T-helper 2 cell treated with Interferon-gamma antibody and Interleukin-4, amounts not matched to agents 5 μg/mL and 100 μg/mL, for 36 hours (primary cell): Measurements from ENCODE around the gene MRPL42.
"Not testable (repeated sequence)": the region's sequence is repeated elsewhere in the genome, so short reads cannot be mapped to it uniquely, and the experiment has no call there.

Source experiments
- DNase-seq: peaks from one replicate; pipeline ENCODE4 v3.0.0; 2021; ENCODE audit warnings: low spot score
- H3K27ac Mint-ChIP-seq: one replicate; pipeline ENCODE4 v1.8.0; 2021; ENCODE audit warnings: mild to moderate bottlenecking, mixed read lengths
- H3K27me3 Mint-ChIP-seq: one replicate; pipeline ENCODE4 v1.8.0; 2021; ENCODE audit warnings: low read depth, mixed read lengths
- H3K36me3 Mint-ChIP-seq: one replicate; pipeline ENCODE4 v1.8.0; 2021; ENCODE audit warnings: low read depth, mixed read lengths
- H3K4me1 Mint-ChIP-seq: one replicate; pipeline ENCODE4 v1.8.0; 2021; ENCODE audit warnings: low read depth, mixed read lengths
- H3K4me3 Mint-ChIP-seq: one replicate; pipeline ENCODE4 v1.8.0; 2022; ENCODE audit warnings: mild to moderate bottlenecking, moderate library complexity, mixed read lengths
- H3K9me3 Mint-ChIP-seq: one replicate; pipeline ENCODE4 v1.8.0; 2021; ENCODE audit warnings: mixed read lengths

MRPL42 gene

GRCh38 chr12:93467351-93468007, at the start of gene MRPL42:
TSS of gene MRPL42 (plus strand) at chr12:93467514. CDS start at chr12:93469286, 1,772 bp downstream.
- no peaks in the 10 kb centered on the region for H3K9me3 Mint-ChIP-seq
- H3K36me3 Mint-ChIP-seq, result peaks cover 15% of the 10 kb centered on the region
- DNase-seq, result peak; percentile 90
- peak within 1 kb of the TSS; percentile 84 for H3K27ac Mint-ChIP-seq
- peaks cover 23% of the 10 kb centered on the region for H3K4me1 Mint-ChIP-seq
- no peaks in the 10 kb centered on the region for H3K27me3 Mint-ChIP-seq
- H3K4me3 Mint-ChIP-seq, result peak within 1 kb of the TSS; percentile 98

DNA sequence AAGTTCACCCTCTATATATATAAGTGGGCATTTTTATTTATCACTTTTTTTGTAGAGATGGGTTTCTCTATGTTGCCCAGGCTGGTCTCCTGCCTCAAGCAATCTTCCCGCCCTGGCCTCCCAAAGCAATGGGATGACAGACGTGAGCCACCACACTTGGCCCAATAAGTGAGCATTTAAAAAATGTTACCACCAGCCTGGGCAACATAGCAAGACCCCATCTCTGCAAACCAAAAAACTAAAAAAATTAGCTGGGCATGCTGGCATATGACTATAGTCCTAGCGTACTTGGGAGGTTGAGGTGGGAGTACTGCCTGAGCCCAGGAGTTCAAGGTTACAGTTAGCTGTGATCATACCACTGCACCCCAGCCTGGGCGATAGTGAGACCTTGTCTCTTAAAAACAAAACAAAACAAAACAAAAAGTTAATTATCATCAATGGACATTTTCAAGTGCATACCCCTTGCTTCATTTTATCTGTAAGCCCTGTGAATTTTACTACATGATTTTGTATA, 49.3 kb upstream of the MRPL42 start:
- H3K36me3 Mint-ChIP-seq, result peaks cover 16% of the 10 kb centered on the region
- no peaks in the 10 kb centered on the region for H3K9me3 Mint-ChIP-seq
- H3K27me3 Mint-ChIP-seq, result no peaks in the 10 kb centered on the region
- no peak for DNase-seq
- no peak overlapping the region for H3K4me3 Mint-ChIP-seq
- H3K27ac Mint-ChIP-seq, result no peak overlapping the region
- H3K4me1 Mint-ChIP-seq, result peaks cover 58% of the 10 kb centered on the region

GRCh38 chr12:93419388-93420034, 47.8 kb upstream of the MRPL42 start:
- no peak overlapping the region for H3K27ac Mint-ChIP-seq
- peaks cover 12% of the 10 kb centered on the region for H3K36me3 Mint-ChIP-seq
- no peak overlapping the region for H3K4me3 Mint-ChIP-seq
- no peak for DNase-seq
- no peaks in the 10 kb centered on the region for H3K27me3 Mint-ChIP-seq
- no peaks in the 10 kb centered on the region for H3K9me3 Mint-ChIP-seq
- H3K4me1 Mint-ChIP-seq, result peaks cover 58% of the 10 kb centered on the region

- no peak overlapping the region for H3K27ac Mint-ChIP-seq
- no peak overlapping the region for H3K4me3 Mint-ChIP-seq
- H3K9me3 Mint-ChIP-seq, result no peaks in the 10 kb centered on the region
- H3K27me3 Mint-ChIP-seq, result no peaks in the 10 kb centered on the region
- H3K36me3 Mint-ChIP-seq, result peaks cover 5% of the 10 kb centered on the region
- DNase-seq, result no peak
- peaks cover 57% of the 10 kb centered on the region for H3K4me1 Mint-ChIP-seq
Observed at GRCh38 chr12:93422050-93422449, 45.3 kb upstream of the MRPL42 start.

DNA sequence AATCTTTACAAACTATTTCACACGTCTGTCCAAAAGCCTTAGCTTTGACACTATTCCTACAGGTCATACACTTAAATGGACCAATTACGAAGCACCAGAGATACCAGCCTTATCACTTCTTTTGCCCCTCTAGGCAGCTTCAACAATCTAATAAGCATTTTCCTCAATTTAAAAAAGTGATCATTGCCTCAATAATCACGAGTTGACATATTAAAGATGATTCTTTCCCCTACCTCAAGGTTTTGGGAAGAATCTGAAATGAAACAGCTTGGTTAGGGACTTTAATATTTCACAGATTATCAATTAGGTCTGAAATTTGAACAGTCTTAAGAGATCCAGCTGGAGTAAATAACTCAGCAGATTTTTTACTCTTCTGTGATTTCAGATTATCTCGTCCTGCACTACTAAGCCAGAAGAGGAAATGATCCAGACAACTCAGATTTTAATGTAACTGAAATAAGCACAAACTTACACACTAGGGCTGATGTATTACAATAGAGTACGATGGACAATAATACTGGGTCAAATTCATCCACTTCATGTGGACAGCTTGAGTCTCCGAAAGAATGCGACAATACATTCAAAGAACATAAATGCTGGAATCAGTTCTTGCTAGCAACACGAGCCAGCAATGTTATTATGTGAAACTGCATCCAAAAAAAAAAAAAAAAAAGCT, 41.4 kb upstream of the MRPL42 start:
- peaks cover 57% of the 10 kb centered on the region for H3K4me1 Mint-ChIP-seq
- DNase-seq, result no peak
- no peak overlapping the region for H3K4me3 Mint-ChIP-seq

GRCh38 chr12:93426412-93426805, 40.9 kb upstream of the MRPL42 start:
- Mint-ChIP-seq H3K9me3 (no peaks in the 10 kb centered on the region), H3K4me1 (peaks cover 54% of the 10 kb centered on the region), H3K4me3 (no peak overlapping the region), H3K27me3 (no peaks in the 10 kb centered on the region), H3K27ac (no peak overlapping the region), H3K36me3 (peaks cover 11% of the 10 kb centered on the region)
- no peak for DNase-seq

More for the DNA sequence above, 41.4 kb upstream of the MRPL42 start:
- Mint-ChIP-seq H3K27me3 (no peaks in the 10 kb centered on the region), H3K27ac (no peak overlapping the region), H3K9me3 (no peaks in the 10 kb centered on the region), H3K36me3 (peaks cover 11% of the 10 kb centered on the region)

- H3K9me3 Mint-ChIP-seq, result no peaks in the 10 kb centered on the region
- H3K4me3 Mint-ChIP-seq, result no peak overlapping the region
- H3K4me1 Mint-ChIP-seq, result peaks cover 53% of the 10 kb centered on the region
- no peak overlapping the region for H3K27ac Mint-ChIP-seq
- no peak for DNase-seq
- H3K36me3 Mint-ChIP-seq, result peaks cover 14% of the 10 kb centered on the region
- H3K27me3 Mint-ChIP-seq, result no peaks in the 10 kb centered on the region
Observed at GRCh38 chr12:93427779-93428564, 39.3 kb upstream of the MRPL42 start.

DNA sequence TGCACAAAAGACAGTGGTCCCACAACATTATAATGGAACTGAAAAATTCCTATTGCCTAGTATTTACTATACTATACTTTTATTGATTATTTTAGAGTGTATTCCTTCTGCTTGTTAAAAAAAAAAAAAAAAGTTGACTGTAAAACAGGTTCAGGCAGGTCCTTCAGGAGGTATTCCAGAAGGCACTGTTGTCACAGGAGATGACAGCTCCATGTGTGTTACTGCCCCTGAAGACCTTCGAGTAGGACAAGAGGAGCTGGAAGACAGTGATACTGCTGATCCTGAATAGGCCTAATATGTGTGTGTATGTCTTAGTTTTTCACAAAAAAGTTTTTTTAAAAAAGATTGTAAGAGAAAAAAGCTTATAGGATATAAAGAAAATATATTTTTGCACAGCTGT, 37.9 kb upstream of the MRPL42 start:
- H3K27ac Mint-ChIP-seq, result no peak overlapping the region
- no peak for DNase-seq
- peaks cover 11% of the 10 kb centered on the region for H3K36me3 Mint-ChIP-seq
- no peaks in the 10 kb centered on the region for H3K9me3 Mint-ChIP-seq
- no peaks in the 10 kb centered on the region for H3K27me3 Mint-ChIP-seq
- H3K4me3 Mint-ChIP-seq, result no peak overlapping the region
- peaks cover 47% of the 10 kb centered on the region for H3K4me1 Mint-ChIP-seq

GRCh38 chr12:93429852-93430251, 37.5 kb upstream of the MRPL42 start:
- H3K36me3 Mint-ChIP-seq, result peaks cover 11% of the 10 kb centered on the region
- no peaks in the 10 kb centered on the region for H3K27me3 Mint-ChIP-seq
- H3K9me3 Mint-ChIP-seq, result no peaks in the 10 kb centered on the region
- H3K27ac Mint-ChIP-seq, result no peak overlapping the region
- no peak overlapping the region for H3K4me3 Mint-ChIP-seq
- DNase-seq, result no peak
- H3K4me1 Mint-ChIP-seq, result peaks cover 45% of the 10 kb centered on the region

- no peak overlapping the region for H3K27ac Mint-ChIP-seq
- H3K4me1 Mint-ChIP-seq, result peaks cover 43% of the 10 kb centered on the region
- H3K36me3 Mint-ChIP-seq, result peaks cover 11% of the 10 kb centered on the region
- H3K4me3 Mint-ChIP-seq, result no peak overlapping the region
- H3K27me3 Mint-ChIP-seq, result no peaks in the 10 kb centered on the region
- H3K9me3 Mint-ChIP-seq, result no peaks in the 10 kb centered on the region
- DNase-seq, result no peak
Observed at GRCh38 chr12:93430280-93430679, 37.0 kb upstream of the MRPL42 start.

DNA sequence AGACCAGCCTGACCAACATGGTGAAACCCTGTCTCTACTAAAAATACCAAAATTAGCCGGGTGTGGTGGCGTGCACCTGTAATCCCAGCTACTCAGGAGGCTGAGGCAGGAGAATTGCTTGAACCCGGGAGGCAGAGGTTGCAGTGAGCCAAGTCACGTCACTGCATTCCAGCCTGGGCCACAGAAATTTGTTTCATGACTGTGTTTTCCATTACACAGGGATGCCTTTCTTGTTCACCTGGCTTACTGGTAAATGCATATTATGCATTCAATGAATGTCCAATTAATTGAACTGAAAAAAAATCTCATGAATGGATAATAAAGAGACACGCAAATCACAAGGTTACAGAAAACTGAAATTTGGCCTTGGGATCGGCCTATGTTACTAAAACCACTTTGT, 35.3 kb upstream of the MRPL42 start:
- not testable (repeated sequence) for H3K27ac Mint-ChIP-seq, H3K27me3 Mint-ChIP-seq, DNase-seq, H3K4me3 Mint-ChIP-seq, H3K9me3 Mint-ChIP-seq
- Mint-ChIP-seq H3K4me1 (peaks cover 36% of the 10 kb centered on the region), H3K36me3 (peaks cover 14% of the 10 kb centered on the region)

DNA sequence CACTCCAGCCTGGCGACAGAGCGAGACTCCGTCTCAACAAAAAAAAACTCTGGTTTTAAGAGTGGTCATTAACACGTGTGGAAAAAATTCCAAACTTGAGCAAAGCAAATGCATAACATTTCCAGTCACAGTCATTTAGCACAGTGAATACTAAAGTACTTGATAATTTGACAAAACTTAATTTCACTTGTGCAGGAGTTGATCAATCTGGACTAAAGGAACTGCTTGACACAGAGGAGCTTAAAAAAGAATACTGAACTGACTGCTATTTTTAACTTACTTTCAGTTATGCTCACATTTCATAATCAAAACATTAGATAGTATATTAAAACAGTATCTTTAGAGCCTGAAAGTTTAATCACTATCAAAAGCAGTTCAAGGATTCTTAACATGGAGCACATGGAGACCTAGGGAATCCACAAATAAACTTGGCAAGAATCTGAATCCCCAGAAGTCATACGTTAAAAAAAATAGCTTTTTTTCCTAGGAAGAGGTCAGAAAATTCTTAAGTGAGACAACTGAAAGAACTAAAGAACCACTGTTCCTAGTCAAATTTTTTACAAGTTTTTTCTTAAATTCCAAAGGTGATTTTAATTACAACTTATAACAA, 33.0 kb upstream of the MRPL42 start:
- H3K4me1 Mint-ChIP-seq, result peaks cover 48% of the 10 kb centered on the region

DNA sequence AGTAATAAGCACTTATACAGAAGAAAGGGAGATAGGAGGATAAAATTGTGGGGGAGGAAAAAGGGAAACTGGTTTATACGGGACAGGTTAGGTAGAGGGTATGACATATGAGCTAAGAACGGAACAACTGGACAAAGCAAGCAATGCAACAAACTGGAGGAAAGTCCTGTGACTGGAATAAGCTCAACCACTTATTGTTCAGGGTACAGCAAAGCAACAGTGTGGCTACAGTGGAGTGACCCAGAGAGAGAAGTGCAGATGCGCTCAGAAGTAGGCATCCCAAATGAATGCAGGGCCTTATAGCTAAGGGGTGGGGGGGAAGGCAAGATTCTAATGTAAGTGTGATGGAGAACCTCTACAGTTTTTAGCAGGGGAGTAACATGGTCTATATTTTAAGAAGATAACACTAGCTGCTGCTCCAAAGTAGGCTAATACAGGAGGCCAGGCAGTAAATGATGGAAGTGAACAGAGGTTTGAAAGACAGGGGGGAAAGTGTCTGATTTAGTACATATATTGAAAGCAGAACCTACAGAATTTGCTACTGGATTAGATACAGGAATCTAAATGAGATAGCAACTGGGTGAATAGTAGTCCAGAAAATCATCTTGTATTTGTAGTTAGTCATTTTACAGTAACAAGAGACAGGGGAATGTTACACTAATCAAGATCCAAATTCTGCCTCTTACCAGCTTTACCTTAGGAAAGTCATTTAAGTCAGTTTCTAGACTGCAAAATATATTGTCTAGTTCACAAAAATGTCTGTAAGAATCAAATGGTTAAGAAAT, 28.9 kb upstream of the MRPL42 start:
- no peaks in the 10 kb centered on the region for H3K9me3 Mint-ChIP-seq
- peaks cover 3% of the 10 kb centered on the region for H3K36me3 Mint-ChIP-seq
- H3K4me3 Mint-ChIP-seq, result peak overlapping the region; percentile 25
- no peak for DNase-seq
- H3K27me3 Mint-ChIP-seq, result no peaks in the 10 kb centered on the region
- peaks cover 57% of the 10 kb centered on the region for H3K4me1 Mint-ChIP-seq
- H3K27ac Mint-ChIP-seq, result no peak overlapping the region

More for the DNA sequence above, 33.0 kb upstream of the MRPL42 start:
- H3K36me3 Mint-ChIP-seq, result peaks cover 12% of the 10 kb centered on the region
- DNase-seq, result no peak
- H3K4me3 Mint-ChIP-seq, result no peak overlapping the region
- H3K9me3 Mint-ChIP-seq, result no peaks in the 10 kb centered on the region
- H3K27ac Mint-ChIP-seq, result no peak overlapping the region
- H3K27me3 Mint-ChIP-seq, result no peaks in the 10 kb centered on the region
